GM21515 (cell line): ENCODE measurements around the gene PCDHB5.
"Not testable (repeated sequence)": the region's sequence is repeated elsewhere in the genome, so short reads cannot be mapped to it uniquely, and the experiment has no call there.

ENCODE experiments used
- ATAC-seq: cut with Tn5 transposase; IDR thresholded peaks from one replicate; pipeline ENCODE4 v1.9.1; 2021; ENCODE audit not compliant: unreplicated experiment

Gene PCDHB5

GRCh38 chr5:141135030-141135717 is at the start of gene PCDHB5:
Gene PCDHB5, plus strand, starts transcription at chr5:141135206. Its CDS starts 229 bp downstream, at chr5:141135435.
- no peak for ATAC-seq

GRCh38 chr5:141094481-141095262 is 40.3 kb upstream of the PCDHB5 start, which contains the start of gene PCDHB2:
Gene PCDHB2, plus strand, starts transcription at chr5:141094615. Its CDS starts 176 bp downstream, at chr5:141094791.
- no peak for ATAC-seq

- no peak for ATAC-seq
Observed at GRCh38 chr5:141095263-141095641, 39.8 kb upstream of the PCDHB5 start.

- ATAC-seq = not testable (repeated sequence)
Observed at GRCh38 chr5:141096181-141096580, 38.8 kb upstream of the PCDHB5 start.

- ATAC-seq = not testable (repeated sequence)
Observed at GRCh38 chr5:141096586-141096985, 38.4 kb upstream of the PCDHB5 start.

- ATAC-seq = no peak
Observed at GRCh38 chr5:141100243-141100805, 34.7 kb upstream of the PCDHB5 start, which contains the start of gene PCDHB3. Gene PCDHB3, plus strand, starts transcription at chr5:141100473. Its CDS starts 177 bp downstream, at chr5:141100650.

GRCh38 chr5:141101059-141101458 is 33.9 kb upstream of the PCDHB5 start:
- ATAC-seq = no peak

GRCh38 chr5:141102070-141102469 is 32.9 kb upstream of the PCDHB5 start:
- ATAC-seq = not testable (repeated sequence)

GRCh38 chr5:141102471-141102870 is 32.5 kb upstream of the PCDHB5 start:
- ATAC-seq = not testable (repeated sequence)

- ATAC-seq = no peak
Observed at GRCh38 chr5:141105350-141105749, 29.7 kb upstream of the PCDHB5 start.

- ATAC-seq = no peak
Observed at GRCh38 chr5:141119250-141119649, 15.8 kb upstream of the PCDHB5 start.

GRCh38 chr5:141121563-141121962 is 13.4 kb upstream of the PCDHB5 start, which contains the start of gene PCDHB4:
Gene PCDHB4, plus strand, starts transcription at chr5:141121818. Its CDS starts 181 bp downstream, at chr5:141121999.
- ATAC-seq = no peak

GRCh38 chr5:141121985-141122384 is 13.0 kb upstream of the PCDHB5 start:
- no peak for ATAC-seq

- not testable (repeated sequence) for ATAC-seq
Observed at GRCh38 chr5:141123396-141124135, 11.4 kb upstream of the PCDHB5 start.

- no peak for ATAC-seq
Observed at GRCh38 chr5:141127305-141127704, 7.7 kb upstream of the PCDHB5 start.

- ATAC-seq = no peak
Observed at GRCh38 chr5:141135718-141136266, 786 bp downstream of the PCDHB5 start.

GRCh38 chr5:141137346-141137745 is 2.3 kb downstream of the PCDHB5 start:
- not testable (repeated sequence) for ATAC-seq

- no peak for ATAC-seq
Observed at GRCh38 chr5:141149812-141150211, 14.8 kb downstream of the PCDHB5 start, which contains the start of gene PCDHB6. Gene PCDHB6, plus strand, starts transcription at chr5:141150057. Its CDS starts 201 bp downstream, at chr5:141150258.

- no peak for ATAC-seq
Observed at GRCh38 chr5:141150224-141150992, 15.4 kb downstream of the PCDHB5 start.

GRCh38 chr5:141150993-141151325 is 16.0 kb downstream of the PCDHB5 start:
- no peak for ATAC-seq
